NCI-H2081 (cell line): ENCODE results near the gene CCBE1.
A peak's percentile ranks its signal among the peaks of the same experiment; 100 is the strongest.
"Not testable (repeated sequence)": the region's sequence is repeated elsewhere in the genome, so short reads cannot be mapped to it uniquely, and the experiment has no call there.

Experiments used
- DNase-seq, 2 experiments: peaks; one replicate each; lab custom pipeline; 2025; lab: John Stamatoyannopoulos, UW

The CCBE1 gene

DNA sequence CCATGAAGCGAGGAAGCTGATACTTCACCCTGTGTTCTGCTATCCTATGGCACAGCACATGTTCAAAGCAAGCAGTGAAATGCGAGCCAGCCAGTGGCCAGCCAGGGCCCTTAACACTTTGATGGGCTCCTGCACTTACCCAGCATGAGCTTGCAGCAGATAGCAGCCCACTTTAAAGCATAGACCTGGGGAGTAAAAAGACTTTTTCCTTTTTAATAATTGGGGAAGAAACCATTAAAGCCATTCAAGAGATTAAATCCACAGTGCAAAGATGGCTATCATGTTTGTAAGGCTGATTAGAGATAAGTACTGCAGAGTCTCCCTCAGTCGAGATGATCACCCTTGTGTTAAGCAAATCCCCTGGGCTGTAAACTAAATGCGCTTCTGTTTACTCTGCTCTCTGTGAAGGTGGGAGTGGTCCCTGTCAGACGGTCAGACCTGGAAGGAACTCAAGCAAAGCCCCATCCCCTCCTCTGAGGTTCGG lies 15.7 kb downstream of the CCBE1 start:
- DNase-seq = no peak

DNA sequence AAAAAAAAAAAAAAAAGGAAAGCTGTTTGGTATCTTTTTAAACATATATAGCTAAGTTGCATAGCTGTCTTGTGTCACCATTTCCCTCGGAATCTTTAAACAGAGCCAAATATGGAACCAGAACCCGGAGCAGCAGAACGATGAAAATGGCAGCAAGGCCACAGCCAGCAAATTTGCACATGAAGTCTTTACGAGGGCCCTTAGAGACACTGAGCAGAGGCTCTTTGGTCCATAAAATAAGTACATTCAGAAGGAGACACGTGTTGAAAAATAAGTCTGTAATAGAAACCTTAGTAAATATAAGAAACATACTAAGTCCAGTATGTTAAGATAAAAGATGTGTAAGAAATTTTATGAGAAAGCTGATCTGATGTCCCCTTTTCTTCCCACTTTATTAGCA lies 16.2 kb downstream of the CCBE1 start:
- DNase-seq = no peak

DNA sequence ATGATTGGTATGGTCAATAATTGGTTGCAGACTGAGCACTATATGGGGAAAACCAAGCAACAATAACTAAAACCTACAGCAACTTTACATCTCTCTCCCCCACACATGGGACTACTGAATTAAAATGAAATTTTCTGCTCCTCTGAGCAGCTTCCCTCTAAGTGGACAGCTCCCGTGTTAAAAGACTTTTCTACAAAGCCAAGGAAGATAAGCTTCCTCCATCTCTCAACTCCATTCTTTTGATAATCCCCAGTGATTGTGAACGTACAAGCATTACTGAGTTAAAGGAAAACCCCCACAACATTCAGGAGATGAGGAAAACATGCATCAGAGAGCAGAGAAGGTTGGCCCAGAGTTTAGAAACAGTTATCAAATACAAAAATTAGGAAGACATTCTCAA lies 21.9 kb downstream of the CCBE1 start:
- DNase-seq = no peak

DNA sequence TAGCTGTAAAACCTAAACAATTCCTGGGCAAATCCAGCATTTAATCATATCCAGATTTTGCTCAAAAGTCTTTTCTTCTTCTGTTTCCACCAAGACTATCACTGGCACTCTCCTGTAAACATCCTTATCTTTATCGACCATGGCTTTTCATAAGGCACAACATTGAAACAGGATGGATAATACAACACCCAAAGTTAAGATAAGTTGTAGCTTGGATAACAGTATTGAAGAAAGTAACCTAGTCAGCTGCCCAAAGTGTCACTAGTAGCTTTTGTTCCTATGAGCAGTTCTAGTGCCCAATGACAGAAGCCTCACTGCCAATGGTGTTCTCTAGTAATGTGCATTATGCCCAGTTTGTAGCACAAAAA lies 22.3 kb downstream of the CCBE1 start:
- no peak for DNase-seq

DNA sequence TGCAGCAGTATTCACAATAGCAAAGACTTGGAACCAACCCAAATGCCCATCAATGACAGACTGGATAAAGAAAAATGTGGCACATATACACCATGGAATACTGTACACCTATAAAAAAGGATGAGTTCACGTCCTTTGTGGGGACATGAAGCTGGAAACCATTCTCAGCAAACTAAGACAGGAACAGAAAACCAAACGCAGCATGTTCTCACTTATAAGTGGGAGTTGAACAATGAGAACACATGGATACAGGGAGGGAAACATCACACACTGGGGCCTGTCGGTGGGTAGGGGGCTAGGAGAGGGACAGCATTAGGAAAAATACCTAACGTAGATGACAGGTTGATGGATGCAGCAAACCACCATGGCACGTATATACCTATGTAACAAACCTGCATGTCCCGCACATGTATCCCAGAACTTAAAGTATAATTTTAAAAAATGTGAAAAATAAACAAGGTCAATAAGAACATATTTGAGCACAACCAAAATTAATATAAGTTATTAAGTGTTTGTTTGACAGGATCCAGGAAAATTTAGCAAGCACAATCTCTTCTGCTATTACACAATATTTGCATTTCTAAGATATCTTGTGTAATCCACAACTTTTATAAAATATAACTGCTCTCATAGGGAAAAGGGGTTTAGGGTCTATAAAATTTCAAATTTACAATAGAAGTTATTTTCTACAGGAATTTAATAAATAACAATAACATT lies 22.9 kb downstream of the CCBE1 start:
- DNase-seq = no peak

DNA sequence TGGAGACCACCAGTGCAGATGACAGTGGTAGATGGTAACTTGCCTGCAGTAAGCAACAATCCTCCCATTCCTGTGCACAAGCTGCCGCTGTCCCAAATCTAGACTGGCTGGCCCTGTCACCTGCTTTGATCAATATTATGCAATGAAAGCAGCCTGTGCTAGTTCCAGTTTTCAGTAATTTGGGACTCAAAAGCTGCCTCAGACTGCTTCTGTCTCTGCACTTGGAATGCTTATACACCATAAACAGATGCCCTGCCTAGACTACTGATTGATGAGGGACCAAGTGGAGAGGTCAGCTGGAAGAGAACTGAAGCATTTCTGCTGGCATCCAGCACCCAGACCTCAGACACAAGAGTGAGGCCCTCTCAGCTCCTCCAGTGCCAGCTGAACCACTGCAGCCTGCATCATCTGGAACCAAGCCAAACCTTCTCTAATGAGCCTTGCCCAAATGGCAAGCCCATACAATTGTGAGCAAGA lies 24.9 kb downstream of the CCBE1 start:
- DNase-seq = peak in 1 of 2 experiments; percentile 27

DNA sequence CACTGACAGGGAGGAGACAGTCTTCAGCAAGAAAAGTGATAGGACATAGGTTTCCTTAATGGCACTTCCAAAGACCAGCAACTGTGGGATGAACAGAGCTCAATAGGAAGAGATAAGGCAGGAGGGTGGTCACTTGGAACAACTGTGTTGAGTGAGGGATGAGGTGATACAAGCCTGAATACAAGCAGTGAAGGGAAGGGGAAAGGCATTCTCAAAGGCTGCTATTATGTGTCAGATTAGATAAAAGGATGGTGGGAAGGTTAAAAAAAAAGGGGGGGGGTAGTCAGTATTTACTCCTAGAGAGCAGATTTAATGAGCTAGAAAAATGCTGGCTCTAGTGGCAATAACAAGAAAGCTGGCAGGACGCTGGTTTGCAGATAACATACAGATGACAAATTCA lies 25.7 kb downstream of the CCBE1 start:
- no peak for DNase-seq

DNA sequence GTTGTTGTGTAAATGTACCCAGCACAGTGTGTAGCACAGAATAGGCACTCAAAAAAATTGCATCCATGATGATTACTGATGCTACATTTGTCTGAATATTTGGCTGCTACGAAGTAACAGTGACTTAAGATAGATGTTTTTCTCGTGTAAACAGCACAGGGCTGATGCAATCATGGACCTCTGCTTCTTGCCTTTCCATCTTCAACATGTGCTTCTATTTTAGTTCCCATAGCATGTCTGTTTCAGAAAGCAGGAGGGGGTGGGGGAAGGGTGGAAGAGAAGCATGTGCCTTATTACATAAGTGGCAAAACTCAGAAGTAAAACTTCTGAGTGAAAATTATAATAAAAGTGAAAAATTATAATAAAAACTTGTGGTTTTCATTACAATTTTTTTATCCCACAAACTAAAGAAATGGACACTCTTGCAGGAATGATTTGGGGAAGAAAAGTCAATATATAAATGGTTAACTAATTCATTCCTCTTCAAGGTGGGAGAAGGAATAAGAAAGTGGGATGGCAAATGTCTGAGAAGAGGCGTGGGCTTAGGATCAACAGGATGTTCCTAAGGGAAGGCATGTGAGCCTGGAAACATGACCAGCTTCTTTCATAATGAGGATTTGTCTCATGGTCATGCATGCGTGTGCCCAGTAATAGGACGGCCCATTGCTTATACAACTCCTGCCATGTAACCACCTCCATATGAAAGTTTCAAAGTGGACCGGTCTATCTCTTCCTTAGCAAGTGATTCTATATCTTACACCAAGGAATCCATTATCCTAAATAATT lies 27.2 kb downstream of the CCBE1 start:
- DNase-seq = no peak

DNA sequence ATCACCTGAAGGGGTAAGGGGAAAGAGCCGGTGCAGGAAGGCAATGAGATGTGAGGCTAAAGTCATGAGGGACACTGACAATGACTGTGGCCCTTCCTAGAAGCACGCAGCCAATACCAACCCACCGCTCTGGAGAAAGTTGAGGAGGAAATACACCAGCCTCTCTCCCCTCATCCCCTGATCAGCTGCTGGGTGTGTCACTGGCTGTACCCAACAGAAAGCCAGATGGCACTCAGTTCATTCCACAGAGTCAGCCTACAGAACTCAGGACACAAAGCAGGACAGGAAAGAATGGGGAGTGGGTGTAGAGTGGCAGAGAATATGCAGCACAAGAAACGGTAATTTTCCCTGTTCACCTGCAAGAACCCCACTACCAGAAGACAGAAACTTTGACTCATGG lies 29.7 kb downstream of the CCBE1 start:
- DNase-seq = no peak

DNA sequence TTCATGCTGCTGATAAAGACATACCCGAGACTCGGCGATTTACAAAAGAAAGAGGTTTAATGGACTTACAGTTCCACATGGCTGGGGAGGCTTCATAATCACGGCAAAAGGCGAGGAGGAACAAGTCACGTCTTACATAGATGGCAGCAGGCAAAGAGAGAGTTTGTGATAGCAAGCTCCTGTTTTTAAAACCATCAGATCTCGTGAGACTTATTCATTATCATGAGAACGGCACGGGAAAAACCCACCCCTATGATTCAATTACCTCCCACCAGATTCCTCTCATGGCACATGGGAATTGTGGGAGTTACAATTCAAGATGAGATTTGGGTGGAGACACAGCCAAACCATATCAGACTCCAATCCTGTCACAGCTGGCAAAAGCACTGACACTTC lies 31.2 kb downstream of the CCBE1 start:
- not testable (repeated sequence) for DNase-seq

DNA sequence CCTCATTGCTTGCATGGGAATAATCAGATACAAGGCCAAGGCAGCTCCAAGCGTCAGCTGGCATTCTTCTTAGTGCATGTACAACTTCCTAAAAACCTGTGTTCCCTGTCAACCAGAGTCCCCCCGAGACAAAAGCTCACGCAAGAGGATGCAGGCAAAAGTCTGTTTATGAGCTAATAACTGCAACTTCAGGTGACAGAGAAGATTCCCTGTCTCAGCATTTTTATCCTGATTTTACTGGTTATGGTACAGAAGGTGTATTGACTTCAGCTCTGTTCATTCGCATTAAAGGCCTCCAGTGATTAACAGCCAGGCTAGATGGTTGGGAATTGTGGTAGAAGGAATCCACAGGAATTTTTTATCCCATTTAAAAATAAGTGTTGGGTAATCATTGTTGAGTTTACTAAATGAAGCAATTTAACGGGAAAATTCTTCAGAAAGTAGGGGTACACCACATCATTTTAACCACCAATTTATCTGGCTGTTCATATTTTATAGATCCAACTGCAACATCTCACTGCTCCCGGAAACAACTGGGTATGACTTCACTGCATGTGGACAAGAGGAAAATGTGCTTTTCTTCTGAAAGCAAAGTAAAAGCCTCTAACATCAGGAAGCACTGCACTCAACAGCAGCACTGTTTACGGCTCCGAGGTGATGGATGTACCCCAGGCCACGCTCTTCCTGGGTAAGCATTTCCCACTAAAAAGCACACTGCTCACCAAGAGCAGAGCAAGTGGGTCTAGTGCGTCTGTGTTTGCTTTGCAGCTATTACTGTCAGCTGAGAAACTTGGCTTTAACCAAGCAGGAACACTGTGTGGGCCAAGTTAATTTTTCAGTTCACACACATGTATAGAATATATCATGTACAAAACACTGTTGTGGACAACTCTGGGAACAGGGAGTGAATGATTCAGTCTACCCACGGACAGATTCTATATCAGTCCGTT lies 31.9 kb downstream of the CCBE1 start:
- DNase-seq = no peak

DNA sequence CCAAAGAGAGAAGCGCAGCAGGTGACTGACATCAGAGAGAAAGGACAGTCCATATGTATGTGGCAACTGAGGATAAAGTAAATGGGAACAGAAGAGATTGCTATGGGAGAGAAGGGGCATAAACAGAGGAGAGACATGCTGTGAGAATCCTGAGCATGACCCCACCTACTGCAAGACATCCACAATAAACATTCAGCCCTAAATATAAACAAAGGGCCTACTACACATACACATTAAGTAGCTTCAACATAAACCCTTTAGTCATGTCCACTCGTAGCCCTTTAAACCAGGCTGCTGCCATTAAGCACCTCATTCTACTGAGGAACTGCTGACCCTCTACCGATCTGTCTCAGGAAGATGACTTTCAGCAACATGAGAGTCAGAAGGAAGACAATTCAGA lies 32.9 kb downstream of the CCBE1 start:
- no peak for DNase-seq

DNA sequence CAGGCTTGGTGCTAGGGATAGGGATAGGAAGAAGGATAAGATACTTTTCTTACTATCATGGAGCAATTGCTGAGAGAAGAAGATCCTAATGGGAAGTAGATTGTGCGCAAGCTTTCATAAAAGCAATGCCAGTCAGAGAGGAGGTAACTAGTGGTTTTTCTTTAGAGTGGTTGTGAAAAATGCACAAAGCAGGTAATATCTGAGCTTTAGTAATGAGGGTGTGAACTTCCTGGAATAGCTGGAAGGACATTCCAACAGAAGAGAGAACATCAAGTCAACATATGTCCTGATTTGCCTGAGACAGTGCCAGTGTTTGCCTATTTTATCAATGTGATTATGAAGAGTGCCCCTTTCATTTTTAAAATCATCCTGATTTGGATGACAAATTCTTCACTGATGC lies 34.1 kb downstream of the CCBE1 start:
- no peak for DNase-seq

DNA sequence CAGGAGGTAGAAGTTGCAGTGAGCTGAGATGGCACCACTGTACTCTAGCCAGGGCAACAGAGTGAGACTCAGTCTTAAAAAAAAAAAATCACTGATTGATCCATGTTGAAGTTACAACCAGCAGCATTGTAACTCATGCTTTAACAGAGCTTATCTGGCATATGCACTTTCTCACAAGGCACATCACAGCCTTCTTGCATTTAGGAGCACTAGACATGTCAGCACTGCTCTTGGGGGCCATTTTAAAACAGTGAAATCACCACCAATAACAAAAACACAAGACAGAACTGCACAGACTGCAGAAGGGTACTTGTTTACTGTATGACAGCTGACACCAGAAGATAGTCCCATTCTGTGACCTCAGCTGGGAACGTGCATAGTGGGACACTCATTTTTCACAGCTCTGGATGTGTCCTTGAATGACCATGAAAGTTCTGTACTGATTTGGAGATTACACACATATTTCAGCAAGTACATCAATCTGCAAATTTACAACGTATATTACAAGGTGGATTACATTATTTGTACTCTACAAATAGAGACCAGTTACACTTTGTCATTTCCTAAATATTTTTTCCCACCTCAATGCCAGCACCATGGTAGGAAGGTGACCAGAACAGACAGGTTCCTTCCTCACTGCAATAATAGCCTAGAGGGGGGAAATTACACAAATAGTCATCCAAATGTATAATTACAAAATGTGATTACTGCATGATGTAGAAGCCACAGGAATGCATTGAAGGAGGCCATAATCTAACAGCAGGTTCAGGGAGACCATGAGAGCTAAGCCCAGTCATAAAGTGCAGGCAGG lies 35.1 kb downstream of the CCBE1 start:
- DNase-seq = peak; percentile 20 to 63

DNA sequence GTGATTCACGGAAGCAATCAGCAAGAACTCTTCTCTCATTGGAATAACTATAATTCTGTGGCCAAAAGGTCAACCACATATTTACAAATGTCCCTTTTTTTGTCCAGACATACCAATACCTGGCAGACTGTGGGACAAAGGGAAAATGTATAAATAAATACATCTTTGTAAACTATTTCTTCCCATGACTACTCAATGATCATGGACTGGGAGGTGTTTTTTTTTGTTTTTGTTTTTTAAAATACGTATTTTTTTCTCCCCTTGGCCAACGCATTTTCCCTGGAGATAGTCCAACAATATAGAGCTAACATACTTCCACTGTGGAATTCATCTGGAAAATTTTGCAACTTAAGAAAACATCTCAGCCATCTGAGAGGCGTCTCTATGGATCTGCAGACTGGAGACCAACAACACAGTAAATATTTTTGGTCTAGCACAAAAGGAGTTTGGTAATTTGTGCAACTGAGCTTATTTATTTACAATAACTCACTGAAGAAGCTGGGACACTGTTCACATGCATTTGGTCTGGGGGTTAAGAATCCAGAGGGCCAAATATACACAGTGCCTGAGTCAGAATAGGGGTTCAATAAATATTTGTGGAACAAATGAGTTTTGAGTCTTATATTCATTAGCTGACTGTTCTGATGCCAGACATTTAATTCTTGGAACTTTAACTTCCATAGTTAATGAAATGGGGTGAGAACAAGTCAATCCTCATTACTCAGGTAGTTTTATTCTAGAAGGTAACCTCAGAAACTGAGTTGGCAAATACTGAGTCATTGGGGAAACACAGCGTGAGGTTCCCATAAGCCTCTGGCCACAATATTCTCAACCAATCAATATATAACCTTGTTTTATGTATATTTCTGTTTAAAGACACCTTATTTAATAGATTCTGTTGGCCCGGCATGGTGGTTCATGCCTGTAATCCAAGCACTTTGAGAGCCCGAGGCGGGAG lies 36.2 kb downstream of the CCBE1 start:
- no peak for DNase-seq

DNA sequence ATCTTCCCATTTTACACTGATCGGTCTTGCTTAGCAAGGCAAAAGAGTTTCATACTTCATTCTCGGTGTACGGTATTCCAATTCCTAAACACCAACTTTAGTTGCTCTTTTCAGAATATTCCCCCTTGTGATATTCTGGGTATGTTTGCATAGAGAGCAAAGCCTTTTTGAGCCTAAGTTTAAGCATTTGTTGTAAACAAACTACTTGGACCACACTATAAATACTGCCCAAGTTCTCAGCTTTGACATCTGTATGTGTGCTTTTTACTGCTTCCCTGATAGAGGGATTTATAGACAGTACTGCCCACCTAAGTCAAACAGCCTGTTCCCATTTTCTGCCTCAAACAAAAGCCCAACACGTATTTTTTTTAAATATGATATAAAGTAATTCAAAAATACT lies 36.9 kb downstream of the CCBE1 start:
- DNase-seq = no peak

DNA sequence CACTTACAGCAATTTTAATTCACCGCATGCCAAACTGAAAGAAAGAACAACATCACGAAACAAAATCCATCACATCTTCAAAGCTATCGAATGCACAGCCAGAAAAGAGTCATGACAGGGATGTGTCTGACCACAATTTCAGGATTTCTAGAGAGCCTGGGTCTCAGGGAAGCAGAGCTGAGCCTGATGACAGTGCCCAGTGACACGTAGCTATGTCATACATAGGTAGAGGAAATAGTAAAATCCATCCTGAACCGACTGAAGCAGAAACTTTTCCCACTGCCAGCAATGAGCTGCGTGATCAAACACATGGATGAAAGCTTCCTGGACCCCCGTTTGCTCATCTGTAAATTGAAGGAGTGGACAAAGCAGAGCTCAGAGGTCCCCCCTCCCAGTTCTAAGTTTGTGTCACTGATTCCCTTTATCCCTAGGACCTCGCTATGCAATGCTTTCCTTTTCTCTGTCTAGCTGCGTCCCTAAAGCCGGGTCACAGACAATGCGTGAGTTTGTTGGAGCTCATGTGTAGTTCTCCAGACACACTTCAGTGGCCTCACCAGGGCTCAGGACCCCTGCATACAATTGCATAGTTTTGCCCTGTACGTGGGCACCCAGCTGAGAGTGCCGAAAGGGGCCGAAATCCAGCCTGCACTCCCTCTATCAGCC lies 37.6 kb downstream of the CCBE1 start:
- no peak for DNase-seq

DNA sequence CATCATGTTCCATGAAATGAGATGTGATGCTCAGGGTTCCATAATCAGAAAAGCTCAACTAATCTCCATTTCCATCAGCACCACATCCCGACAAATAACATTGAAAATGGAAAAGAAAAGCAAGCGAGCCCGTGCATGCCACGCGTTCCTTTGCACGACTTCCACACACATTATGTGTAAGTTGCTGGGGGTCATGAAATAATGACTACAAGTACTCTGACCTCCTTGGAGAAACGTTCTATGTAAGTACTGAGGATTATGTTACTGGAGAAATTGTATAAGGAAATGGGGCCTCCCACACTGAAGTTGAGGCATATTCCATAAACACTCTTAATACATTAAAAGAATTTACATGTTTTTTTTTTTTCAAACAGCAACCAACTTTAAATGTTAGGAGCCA lies 38.3 kb downstream of the CCBE1 start:
- no peak for DNase-seq

DNA sequence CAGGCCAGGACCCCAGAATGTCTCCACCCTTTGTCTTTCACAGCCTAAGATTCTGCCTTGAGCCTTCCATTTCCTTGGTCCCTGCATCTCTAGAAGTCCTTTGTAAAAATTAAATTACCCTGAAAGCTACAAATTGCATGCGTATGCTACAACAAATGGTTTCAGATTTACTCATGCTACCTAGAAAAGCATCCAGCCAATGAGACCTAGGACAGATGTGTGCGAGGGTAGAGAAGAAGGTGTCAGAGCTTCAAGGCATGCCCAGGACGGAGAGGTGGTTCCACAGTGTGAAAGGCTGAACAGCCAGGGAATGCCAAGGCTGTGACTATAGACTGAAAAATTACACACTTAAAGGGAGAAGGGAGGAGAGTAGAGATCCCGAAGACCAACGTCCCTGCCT lies 40.2 kb downstream of the CCBE1 start:
- DNase-seq = no peak
